Lung (tissue), 12 donors: ENCODE results near the gene VEZT. TPM values are rescaled to one million over a fixed set of nuclear protein-coding genes. Genes with fewer than 3 reads are reported as not detected.
"Not testable (repeated sequence)": the region's sequence is repeated elsewhere in the genome, so short reads cannot be mapped to it uniquely, and the experiment has no call there.

Experiments used
- ATAC-seq: fragments of 200-7000 bp; cut with Tn5 transposase; one replicate; pipeline ENCODE4 v1.9.1; 2020; ENCODE audit warnings: moderate number of reproducible peaks; ENCODE audit not compliant: insufficient read depth, low FRiP score
- DNase-seq, 3 donors: peaks; one replicate each; pipeline ENCODE4 v3.0.0-alpha.2; 2013 to 2017
- H3K27ac ChIP-seq, 2 donors: one replicate each; pipeline ENCODE4 v1.5.1; 2013; ENCODE audit warnings: mild to moderate bottlenecking in 2 of 2, moderate library complexity in 2 of 2, control low read depth in 1 of 2, inconsistent platforms in 1 of 2, low read depth in 1 of 2, low read length in 1 of 2
- H3K27me3 ChIP-seq, 3 donors: one replicate each; pipeline ENCODE4 v1.5.1; 2013; ENCODE audit warnings: low read length in 2 of 3; ENCODE audit not compliant: control insufficient read depth in 3 of 3, insufficient read depth in 3 of 3
- H3K36me3 ChIP-seq, 4 donors: one replicate each; pipeline ENCODE4 v1.5.1; 2013; ENCODE audit warnings: low read length in 4 of 4, mild to moderate bottlenecking in 1 of 4, moderate library complexity in 1 of 4; ENCODE audit not compliant: control insufficient read depth in 4 of 4, insufficient read depth in 4 of 4
- H3K4me1 ChIP-seq, 5 donors: one replicate each; pipeline ENCODE4 v1.5.1; 2013; ENCODE audit warnings: low read length in 5 of 5, mild to moderate bottlenecking in 2 of 5, moderate library complexity in 1 of 5; ENCODE audit not compliant: control insufficient read depth in 5 of 5, insufficient read depth in 5 of 5
- H3K4me3 ChIP-seq: one replicate; pipeline ENCODE4 v1.5.1; 2013; ENCODE audit warnings: mild to moderate bottlenecking, control low read depth, moderate library complexity
- H3K9ac ChIP-seq, 2 donors: one replicate each; pipeline ENCODE4 v1.5.1; 2013; ENCODE audit warnings: low read length in 2 of 2, control low read depth in 1 of 2; ENCODE audit not compliant: insufficient read depth in 1 of 2
- H3K9me3 ChIP-seq, 4 donors: one replicate each; pipeline ENCODE4 v1.5.1; 2013; ENCODE audit warnings: low read length in 3 of 4, mild to moderate bottlenecking in 1 of 4, moderate library complexity in 1 of 4; ENCODE audit not compliant: control insufficient read depth in 4 of 4, insufficient read depth in 3 of 4
- CTCF ChIP-seq: IDR thresholded peaks from 2 replicates; pipeline ENCODE4 v1.5.1; 2012; ENCODE audit warnings: mild to moderate bottlenecking; ENCODE audit errors: control extremely low read depth, extremely low read depth
- WGBS, 2 donors: extraction: QIAGEN DNeasy Blood & Tissue Kit; methylation state at CpG; one replicate each; pipeline ENCODE4 v1.1.7; 2013; 5-methylcytosine and 5-hydroxymethylcytosine counted together
- polyA plus RNA-seq, 2 donors: library from polyadenylated mRNA; stranded (reverse); fragments of 200-250 nt; gene quantifications; one replicate each; pipeline ENCODE4 v1.2.1, GENCODE V29; 2013
- total RNA-seq, 2 donors: library from RNA; depleted of rRNA in 1 of 2; stranded (reverse); fragments of >200 nt in 1 of 2; gene quantifications; one replicate each; pipeline ENCODE4 v1.2.1, GENCODE V29; 2014 to 2021
- donor health status: control.
- donor health status: control.
- donor health status: Bipolar disorder and iron deficiency.
- donor health status: healthy.
- donor health status: DM: yes; HTN: yes; CAD: no.

VEZT gene
- total and polyA plus RNA-seq, 4 donors, result 28.6 to 144 (median 47.3) TPM

GRCh38 chr12:95304673-95305198, 87.1 kb downstream of the VEZT start:
- no peak overlapping the region for H3K9ac ChIP-seq
- ATAC-seq (no peak), DNase-seq (no peak)
- no peak overlapping the region for H3K4me3 ChIP-seq
- no peaks in the 10 kb centered on the region for H3K9me3 ChIP-seq
- no peak overlapping the region for H3K27ac ChIP-seq
- 67 to 91% methylated on average over 3 of the region's 3 CpGs for WGBS, 2 donors
- no peaks in the 10 kb centered on the region for H3K4me1 ChIP-seq
- H3K36me3 ChIP-seq, result peaks cover 2 to 17% (median 11%) of the 10 kb centered on the region in 4 donors
- TF ChIP-seq CTCF, result no peak
- H3K27me3 ChIP-seq, result no peaks in the 10 kb centered on the region

- H3K4me1 ChIP-seq, result no peaks in the 10 kb centered on the region
- H3K4me3 ChIP-seq, result no peak overlapping the region
- DNase-seq (no peak), ATAC-seq (no peak)
- no peaks in the 10 kb centered on the region for H3K9me3 ChIP-seq
- TF ChIP-seq CTCF, result no peak
- peaks cover 0 to 12% (median 3%) of the 10 kb centered on the region in 4 donors for H3K36me3 ChIP-seq
- no peaks in the 10 kb centered on the region for H3K27me3 ChIP-seq
- 70 to 83% methylated on average over 1 of the region's 1 CpG for WGBS, 2 donors
- H3K9ac ChIP-seq, result no peak overlapping the region
- H3K27ac ChIP-seq, result no peak overlapping the region
Observed at GRCh38 chr12:95312656-95313055, 95.0 kb downstream of the VEZT start.

DNA sequence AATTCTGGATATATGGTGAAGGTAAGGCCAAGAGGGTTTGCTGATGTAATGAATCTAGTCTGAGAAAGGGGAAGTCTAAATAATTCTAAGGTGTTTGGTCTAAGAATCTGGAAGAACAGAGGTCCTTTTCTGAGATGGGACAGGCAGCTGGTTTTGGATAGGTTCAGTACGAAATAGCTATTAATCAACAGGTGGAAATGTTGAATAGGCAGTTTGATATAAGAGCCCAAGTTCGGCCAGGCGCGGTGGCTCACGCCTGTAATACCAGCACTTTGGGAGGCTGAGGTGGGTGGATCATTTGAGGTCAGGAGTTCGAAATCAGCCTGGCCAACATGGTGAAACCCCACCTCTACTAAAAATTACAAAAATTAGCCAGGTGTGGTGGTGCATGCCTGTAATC, 97.1 kb downstream of the VEZT start:
- H3K27me3 ChIP-seq, H3K9ac ChIP-seq, DNase-seq, H3K4me3 ChIP-seq, H3K4me1 ChIP-seq, H3K36me3 ChIP-seq, H3K27ac ChIP-seq, ATAC-seq, H3K9me3 ChIP-seq: not testable (repeated sequence)
- 95 to 97% methylated on average over 6 of the region's 6 CpGs for WGBS, 2 donors

DNA sequence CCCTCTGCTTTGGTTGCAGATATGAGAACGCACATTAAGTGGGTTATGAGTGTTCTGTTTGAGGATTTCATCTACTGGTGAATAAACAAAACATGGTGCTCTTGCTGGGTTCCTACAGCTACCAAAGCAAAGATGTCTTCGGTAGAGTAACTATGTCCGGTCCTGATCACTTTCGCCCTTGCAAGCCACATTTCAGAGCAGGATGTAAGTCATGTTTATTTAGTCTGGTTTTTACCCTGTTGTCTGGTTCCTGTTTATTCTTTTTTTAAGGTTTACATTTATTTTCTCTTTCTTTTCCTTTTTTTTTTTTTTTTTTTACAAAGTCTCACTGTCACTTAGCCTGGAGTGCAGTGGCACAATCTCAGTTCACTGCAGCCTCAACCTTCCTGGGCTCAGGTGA, 99.2 kb downstream of the VEZT start:
- Histone ChIP-seq H3K9me3 (no peaks in the 10 kb centered on the region), H3K27me3 (no peaks in the 10 kb centered on the region), H3K4me1 (peaks cover 0 to 7% (median 0%) of the 10 kb centered on the region in 5 donors), H3K4me3 (no peak overlapping the region), H3K27ac (no peak overlapping the region), H3K36me3 (no peaks in the 10 kb centered on the region), H3K9ac (no peak overlapping the region)
- no peak for TF ChIP-seq CTCF
- no peak for ATAC-seq
- 59 to 76% methylated on average over 4 of the region's 4 CpGs for WGBS, 2 donors
- DNase-seq, result no peak
